Stimulated activated CD4-positive, alpha-beta T cell treated with anti-CD3 and anti-CD28 coated beads, Interleukin-12 subunit alpha, Interleukin-12 subunit beta, amount 100 ng/mL, for 48 hours (primary cell): ENCODE measurements around the gene NRP1.

ENCODE experiments used
- DNase-seq, 3 donors: peaks; one replicate each; pipeline ENCODE4 v3.0.0-alpha.2; 2020; ENCODE audit warnings: low read depth in 2 of 3, low spot score in 1 of 3

NRP1 gene

GRCh38 chr10:33267708-33268107 lies 66.8 kb downstream of the NRP1 start:
- no peak for DNase-seq

- peak; percentile 41 to 59 (median 56) for DNase-seq
These were observed 68.8 kb downstream of the NRP1 start for GRCh38 chr10:33265621-33266020.

DNA sequence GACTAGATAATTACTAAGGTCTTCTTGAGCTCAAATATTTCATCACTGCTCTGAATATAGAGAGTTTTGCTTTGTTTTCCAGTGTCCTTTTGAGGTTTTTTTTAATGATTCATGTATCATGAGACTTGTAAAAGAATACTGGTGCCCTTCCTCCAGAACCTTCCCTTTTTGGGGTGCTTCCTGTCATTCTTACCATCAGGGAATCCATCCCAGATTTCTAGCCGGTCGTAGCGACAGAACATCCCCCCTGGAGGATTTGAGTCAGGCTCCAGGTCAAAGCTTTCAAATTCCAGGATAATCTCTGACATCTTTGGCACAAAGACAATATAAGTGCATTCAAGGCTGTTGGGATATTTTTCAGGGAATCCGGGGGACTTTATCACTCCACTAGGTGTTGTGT lies 71.0 kb downstream of the NRP1 start:
- DNase-seq, result no peak

DNA sequence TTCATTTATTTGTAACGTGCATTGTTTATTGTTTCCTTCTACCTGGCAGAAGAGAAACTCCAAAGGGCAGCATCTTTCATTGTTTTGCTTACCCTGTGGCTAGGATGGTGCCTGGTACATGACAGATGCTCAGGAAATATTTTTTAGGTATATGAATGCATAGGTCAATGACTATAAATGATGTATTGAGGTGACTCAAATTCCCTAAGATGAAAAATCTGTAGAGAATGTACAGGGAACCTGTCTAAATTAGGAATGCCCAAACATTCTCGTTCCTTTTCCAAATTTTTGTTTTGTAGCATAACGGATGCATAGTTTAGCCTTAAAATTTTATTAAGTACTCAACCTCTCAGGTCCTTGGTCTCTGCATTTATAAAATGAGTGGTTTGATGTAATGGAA lies 71.6 kb downstream of the NRP1 start:
- DNase-seq, result no peak

GRCh38 chr10:33260403-33261149 lies 73.9 kb downstream of the NRP1 start:
- no peak for DNase-seq

GRCh38 chr10:33258967-33259366 lies 75.5 kb downstream of the NRP1 start:
- DNase-seq, result no peak

GRCh38 chr10:33257439-33258080 lies 76.9 kb downstream of the NRP1 start:
- DNase-seq, result no peak

DNA sequence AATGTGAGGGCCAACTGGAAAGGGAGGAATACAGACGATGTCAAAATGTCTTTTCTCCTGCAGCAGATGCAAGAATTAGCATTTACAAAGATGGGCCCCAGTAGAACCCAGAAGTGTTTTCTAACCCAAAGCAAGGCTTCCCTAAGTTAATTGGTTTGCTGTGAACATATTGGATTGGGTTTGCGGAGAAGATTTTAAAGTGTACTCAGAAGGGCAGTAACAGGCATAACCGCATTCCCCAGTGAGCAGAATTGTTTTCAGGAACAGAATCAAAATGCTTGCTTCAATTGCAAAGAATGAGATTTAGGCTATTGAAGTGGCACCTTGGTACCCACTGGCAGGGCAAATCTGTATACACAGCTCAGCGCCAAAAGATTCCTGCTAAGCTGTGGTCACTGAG lies 78.0 kb downstream of the NRP1 start:
- DNase-seq, result no peak

- DNase-seq, result no peak
These were observed 79.8 kb downstream of the NRP1 start for GRCh38 chr10:33254556-33255160.

DNA sequence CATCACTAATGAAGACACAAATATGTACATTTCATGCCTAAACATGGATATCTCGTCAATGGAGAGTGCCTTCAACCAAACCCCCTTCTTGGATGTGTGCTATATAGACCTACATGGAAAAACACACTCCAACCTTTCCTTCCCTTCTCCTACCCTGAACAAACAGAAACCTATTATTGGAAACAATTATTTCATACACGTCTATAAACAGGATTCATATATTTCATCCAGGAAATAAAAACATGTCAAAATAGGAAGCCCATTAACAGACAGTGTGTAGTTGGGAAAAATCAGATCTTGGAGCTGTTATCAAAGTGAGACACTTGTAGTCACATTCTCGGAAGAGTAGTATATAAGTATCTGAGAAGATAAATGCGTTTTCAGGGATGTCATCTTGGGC lies 81.1 kb downstream of the NRP1 start:
- DNase-seq, result no peak

DNA sequence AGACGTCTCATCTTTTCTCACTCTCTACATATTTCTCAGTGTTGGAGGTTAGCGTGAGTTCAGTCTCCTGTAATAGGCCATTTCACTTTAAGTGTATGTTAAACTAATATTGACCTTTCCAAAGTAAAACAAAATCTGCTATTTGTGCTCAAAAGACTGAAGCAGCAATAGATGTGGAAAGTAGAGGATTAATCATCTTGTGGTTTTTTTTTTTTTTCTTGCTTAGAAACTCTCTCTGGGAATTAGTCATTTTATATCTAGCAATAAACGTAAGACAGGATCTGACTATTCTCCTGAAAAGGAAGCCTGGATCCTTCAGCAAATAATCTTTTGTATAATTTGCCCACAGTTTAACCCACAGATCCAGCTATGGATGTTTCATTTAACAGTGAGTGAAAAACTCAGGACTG lies 81.7 kb downstream of the NRP1 start:
- DNase-seq, result no peak

DNA sequence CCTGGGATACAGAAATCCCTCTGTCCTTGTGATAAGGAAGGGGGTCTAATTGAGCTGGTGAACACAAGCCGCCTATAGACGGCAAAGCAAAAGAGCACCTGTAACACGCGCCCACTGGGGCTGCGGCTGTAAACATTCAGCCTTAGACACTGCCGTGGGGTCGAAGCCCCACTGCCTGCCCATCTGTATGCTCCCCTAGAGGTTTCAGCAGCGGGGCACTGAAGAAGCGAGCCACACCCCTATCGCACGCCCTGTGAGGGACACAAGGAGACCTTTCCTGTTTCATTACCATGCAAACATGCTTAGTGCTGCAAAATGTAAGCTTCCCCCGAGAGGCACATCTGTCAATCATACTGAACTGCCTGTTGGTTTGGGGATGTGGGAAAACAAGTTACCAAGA lies 82.1 kb downstream of the NRP1 start:
- DNase-seq, result no peak

- no peak for DNase-seq
These were observed 84.7 kb downstream of the NRP1 start for GRCh38 chr10:33249659-33250345.

- no peak for DNase-seq
These were observed 85.3 kb downstream of the NRP1 start for GRCh38 chr10:33249137-33249536.

DNA sequence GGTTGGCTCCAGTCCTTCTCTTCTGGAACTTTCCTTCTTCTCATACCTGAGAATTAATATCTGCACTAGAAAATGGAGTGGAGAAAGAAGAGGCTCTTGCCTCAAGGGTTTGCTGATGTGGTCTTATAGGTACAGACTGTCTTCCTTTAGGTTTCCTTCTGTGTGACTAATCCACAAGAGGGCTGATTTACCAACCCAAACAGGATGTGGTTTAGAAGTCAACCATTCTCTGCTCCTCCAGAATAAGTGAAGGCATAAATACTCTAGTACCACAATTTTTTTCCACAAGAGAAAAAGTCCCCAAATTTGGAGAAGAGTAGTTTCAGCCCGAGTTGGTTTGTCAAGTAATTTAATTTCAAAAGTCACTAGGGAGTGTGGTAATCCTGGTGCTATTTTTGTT lies 85.8 kb downstream of the NRP1 start:
- DNase-seq, result peak in 1 of 3 donors; percentile 34

- DNase-seq, result no peak
These were observed 87.1 kb downstream of the NRP1 start for GRCh38 chr10:33247221-33247922.

- no peak for DNase-seq
These were observed 89.1 kb downstream of the NRP1 start for GRCh38 chr10:33245343-33245742.

GRCh38 chr10:33244354-33244967 lies 90.0 kb downstream of the NRP1 start:
- no peak for DNase-seq

- no peak for DNase-seq
These were observed 90.8 kb downstream of the NRP1 start for GRCh38 chr10:33243703-33244102.

GRCh38 chr10:33242931-33243330 lies 91.5 kb downstream of the NRP1 start:
- no peak for DNase-seq

DNA sequence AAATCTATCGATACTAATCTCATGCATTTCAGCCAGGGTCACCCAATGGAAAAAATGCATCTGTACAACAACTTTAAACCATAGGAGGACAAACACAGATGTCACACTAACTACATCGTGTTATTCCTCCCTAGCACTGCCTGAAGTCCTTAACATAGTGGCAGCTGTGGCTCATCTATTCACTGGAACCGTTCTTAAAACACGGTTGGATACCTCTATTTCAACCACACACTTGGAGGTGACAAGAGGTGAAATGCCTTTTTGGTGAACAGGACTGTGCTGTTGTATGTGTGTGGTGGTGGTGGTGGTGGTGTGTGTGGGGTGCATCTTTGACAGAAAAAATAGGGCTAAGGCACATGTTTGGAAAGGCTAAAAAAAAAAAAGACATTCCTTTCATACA lies 93.1 kb downstream of the NRP1 start:
- no peak for DNase-seq
